GM12801 (cell line): ENCODE results near the gene SLC8A1.

Source experiments
- TF ChIP-seq, protein P1 (sequence below): IDR thresholded peaks from one replicate; pipeline ENCODE4 v1.5.1; 2011; ENCODE audit warnings: control low read depth; ENCODE audit not compliant: insufficient read length; ENCODE audit errors: extremely low read depth

The SLC8A1 gene

DNA sequence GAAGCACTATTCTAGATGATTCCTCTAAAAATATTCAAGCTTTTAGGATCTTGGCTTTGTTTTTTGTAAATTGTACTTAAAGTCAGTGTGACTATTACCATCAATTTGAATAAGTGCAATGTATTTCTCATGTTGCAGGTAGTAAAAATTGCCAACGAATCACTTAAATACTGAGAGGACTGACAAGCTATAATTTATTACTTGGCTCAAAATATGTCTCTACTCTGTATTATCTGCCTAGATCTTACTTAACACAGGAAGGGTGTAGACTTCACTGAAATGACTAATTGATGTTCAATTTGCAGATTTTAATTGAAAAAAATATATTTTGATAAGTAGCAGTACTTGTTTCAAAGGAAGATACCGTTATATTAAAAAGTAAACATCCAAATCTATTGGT is 202.3 kb downstream of the SLC8A1 start:
- TF ChIP-seq, protein P1, sequence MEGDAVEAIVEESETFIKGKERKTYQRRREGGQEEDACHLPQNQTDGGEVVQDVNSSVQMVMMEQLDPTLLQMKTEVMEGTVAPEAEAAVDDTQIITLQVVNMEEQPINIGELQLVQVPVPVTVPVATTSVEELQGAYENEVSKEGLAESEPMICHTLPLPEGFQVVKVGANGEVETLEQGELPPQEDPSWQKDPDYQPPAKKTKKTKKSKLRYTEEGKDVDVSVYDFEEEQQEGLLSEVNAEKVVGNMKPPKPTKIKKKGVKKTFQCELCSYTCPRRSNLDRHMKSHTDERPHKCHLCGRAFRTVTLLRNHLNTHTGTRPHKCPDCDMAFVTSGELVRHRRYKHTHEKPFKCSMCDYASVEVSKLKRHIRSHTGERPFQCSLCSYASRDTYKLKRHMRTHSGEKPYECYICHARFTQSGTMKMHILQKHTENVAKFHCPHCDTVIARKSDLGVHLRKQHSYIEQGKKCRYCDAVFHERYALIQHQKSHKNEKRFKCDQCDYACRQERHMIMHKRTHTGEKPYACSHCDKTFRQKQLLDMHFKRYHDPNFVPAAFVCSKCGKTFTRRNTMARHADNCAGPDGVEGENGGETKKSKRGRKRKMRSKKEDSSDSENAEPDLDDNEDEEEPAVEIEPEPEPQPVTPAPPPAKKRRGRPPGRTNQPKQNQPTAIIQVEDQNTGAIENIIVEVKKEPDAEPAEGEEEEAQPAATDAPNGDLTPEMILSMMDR = no peak

DNA sequence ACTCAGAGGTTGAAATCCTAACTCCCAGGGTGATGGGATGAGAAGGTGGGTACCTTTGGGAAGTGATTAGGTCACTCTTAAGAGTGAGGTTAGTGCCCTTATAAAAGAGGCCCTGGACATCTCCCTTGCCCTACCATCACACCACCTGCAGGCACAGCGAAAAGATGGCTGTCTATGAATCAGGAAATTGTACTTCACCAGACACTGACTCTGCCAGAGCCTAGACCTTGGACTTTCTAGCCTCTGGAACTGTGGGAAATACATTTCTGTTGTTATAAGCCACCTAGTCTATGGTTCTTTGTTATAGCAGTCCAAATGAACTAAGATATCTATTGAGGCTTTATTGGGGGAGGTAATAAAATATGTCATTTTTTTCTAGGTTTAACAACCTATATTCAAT is 203.6 kb downstream of the SLC8A1 start:
- TF ChIP-seq, protein P1 = no peak

DNA sequence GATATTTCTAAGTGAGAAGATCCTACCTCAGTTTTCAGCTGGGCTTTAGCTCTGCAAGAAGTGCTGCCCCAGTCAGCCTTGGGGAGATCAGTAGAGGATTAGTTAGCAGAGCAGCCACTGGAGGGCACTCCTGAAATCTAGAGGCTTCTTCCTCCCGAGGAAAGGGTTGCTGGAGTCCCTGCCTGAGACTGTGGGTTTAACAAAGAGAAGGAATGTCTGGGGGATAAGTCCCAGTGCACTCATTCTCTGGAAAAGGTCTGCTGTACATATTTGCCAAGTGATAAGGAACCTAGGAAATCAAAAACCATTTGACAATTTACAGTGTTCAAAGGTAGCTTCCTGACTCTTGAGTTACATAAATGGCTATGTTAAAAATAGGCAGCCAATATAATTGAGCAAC is 207.2 kb downstream of the SLC8A1 start:
- TF ChIP-seq, protein P1 = no peak

DNA sequence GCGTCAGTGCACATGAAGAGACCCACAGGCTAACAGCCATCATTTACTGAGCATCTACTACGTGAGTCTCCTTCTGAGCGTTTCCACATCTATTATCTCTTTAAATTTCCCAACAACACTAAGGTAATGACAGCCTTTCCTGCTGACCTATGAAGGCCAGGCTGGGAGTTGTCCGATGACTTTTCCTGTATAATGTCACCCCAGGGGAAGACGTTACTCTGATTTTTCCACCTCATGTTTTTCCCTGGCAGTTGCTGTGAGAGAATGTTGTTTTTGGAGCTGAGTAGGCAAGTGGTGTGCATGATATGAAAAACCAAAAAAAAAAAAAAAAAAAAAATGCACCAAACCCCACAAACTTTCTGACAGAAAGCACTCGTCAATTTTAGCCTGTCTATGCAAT is 207.6 kb downstream of the SLC8A1 start:
- TF ChIP-seq, protein P1 = no peak

DNA sequence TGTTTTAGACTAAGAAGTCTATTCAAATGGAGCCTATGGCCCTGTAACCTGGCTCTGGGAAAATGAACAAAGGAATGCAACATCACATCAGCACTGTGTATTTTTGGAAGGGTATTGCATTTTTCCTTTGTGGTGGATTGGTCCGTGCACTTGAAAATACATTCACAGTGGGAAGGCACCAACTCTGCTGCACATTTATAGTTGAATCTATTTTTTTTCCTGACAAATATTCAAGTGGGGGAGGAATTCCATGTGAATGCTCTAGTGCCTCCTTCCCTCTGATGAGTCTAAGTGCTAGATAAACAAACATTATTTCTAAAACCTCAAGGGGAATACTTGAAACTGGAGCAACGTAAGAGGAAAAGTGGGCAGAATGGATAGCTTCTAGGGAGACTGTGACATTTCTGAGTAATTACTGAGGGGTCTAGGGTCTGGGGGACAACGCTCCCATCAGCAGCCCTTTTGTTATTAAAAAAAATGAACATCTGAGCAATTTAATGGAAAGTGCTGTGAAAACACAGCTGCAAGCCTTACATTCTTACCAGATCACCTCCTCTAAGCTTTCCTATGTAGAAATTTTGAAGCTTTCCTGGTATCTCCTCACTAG is 208.2 kb downstream of the SLC8A1 start:
- TF ChIP-seq, protein P1 = no peak

DNA sequence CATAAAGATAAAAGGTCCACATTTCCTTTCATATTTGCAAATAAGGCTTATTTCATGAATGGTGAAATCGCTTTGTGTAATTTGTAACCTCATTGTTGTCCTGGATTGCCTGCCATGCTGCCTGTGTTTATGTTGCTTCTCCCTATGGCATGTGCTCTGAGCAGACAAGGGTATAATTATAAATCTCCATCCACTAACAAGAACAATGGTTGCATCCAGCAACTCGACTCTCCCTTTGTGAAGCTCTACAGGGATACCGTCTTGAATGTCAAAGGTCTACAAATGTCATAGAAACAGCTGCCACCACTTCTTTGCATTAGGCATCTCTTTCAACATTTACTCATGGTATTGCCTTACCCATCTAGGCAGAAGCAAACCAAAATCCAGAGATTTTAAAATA is 209.6 kb downstream of the SLC8A1 start:
- TF ChIP-seq, protein P1 = no peak

DNA sequence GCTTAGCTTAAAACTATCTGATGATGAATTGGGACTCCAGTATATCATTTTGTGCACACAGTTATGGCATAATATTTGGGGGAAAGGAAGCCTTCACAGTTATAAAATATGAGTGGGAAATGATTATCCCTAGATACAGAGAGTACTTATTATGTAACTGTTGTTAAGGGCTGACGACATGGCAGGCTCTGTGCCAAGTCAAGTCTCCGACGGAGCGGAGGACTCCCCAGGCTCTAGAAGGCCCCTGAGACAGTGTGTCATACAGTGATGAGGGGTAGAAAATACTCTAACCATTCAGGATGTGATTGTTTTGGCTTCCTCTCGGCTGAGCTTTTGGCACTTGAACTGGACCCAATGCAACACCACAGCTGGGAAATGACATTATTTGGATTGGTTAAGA is 211.8 kb downstream of the SLC8A1 start:
- TF ChIP-seq, protein P1 = no peak
